Measurements from ENCODE around the gene RHCE.
"Not testable (repeated sequence)": the region's sequence is repeated elsewhere in the genome, so short reads cannot be mapped to it uniquely, and the experiment has no call there.

Gene RHCE

GRCh38 chr1:25397549-25397948 lies 23.1 kb downstream of the RHCE start:
- DNase-seq, result not testable (repeated sequence)

- DNase-seq, result no peak
Observed at GRCh38 chr1:25392841-25393240, 27.8 kb downstream of the RHCE start.

GRCh38 chr1:25389721-25390120 lies 30.9 kb downstream of the RHCE start:
- DNase-seq, result not testable (repeated sequence)

GRCh38 chr1:25388691-25389090 lies 31.9 kb downstream of the RHCE start:
- not testable (repeated sequence) for DNase-seq

GRCh38 chr1:25387096-25387495 lies 33.5 kb downstream of the RHCE start:
- not testable (repeated sequence) for DNase-seq

- DNase-seq, result not testable (repeated sequence)
Observed at GRCh38 chr1:25383875-25384274, 36.8 kb downstream of the RHCE start.

- not testable (repeated sequence) for DNase-seq
Observed at GRCh38 chr1:25383090-25383489, 37.5 kb downstream of the RHCE start.

GRCh38 chr1:25382543-25382942 lies 38.1 kb downstream of the RHCE start:
- not testable (repeated sequence) for DNase-seq

- not testable (repeated sequence) for DNase-seq
Observed at GRCh38 chr1:25378367-25378766, 42.3 kb downstream of the RHCE start.

GRCh38 chr1:25371757-25372156 lies 48.9 kb downstream of the RHCE start:
- DNase-seq, result not testable (repeated sequence)

GRCh38 chr1:25369691-25370271 lies 50.8 kb downstream of the RHCE start:
- DNase-seq, result not testable (repeated sequence)

GRCh38 chr1:25369241-25369640 lies 51.4 kb downstream of the RHCE start:
- no peak for DNase-seq

- DNase-seq, result not testable (repeated sequence)
Observed at GRCh38 chr1:25362634-25363559, 57.7 kb downstream of the RHCE start.

GRCh38 chr1:25361901-25362300 lies 58.7 kb downstream of the RHCE start:
- no peak for DNase-seq

GRCh38 chr1:25360596-25361581 lies 59.7 kb downstream of the RHCE start:
- no peak for DNase-seq

- DNase-seq, result no peak
Observed at GRCh38 chr1:25356848-25357247, 63.8 kb downstream of the RHCE start.

- no peak for DNase-seq
Observed at GRCh38 chr1:25356441-25356840, 64.2 kb downstream of the RHCE start.

- no peak for DNase-seq
Observed at GRCh38 chr1:25355841-25356395, 64.7 kb downstream of the RHCE start.

- no peak for DNase-seq
Observed at GRCh38 chr1:25349606-25350005, 71.0 kb downstream of the RHCE start.

- no peak for DNase-seq
Observed at GRCh38 chr1:25347556-25347955, 73.1 kb downstream of the RHCE start.

- DNase-seq, result no peak
Observed at GRCh38 chr1:25343872-25344271, 76.8 kb downstream of the RHCE start.

- DNase-seq, result no peak
Observed at GRCh38 chr1:25342846-25343245, 77.8 kb downstream of the RHCE start.

- no peak for DNase-seq
Observed at GRCh38 chr1:25341746-25342145, 78.9 kb downstream of the RHCE start.
